GM21360 (cell line): ENCODE measurements around the gene ANKRD50.
A peak's percentile ranks its signal among the peaks of the same experiment; 100 is the strongest.

Source experiments
- ATAC-seq: cut with Tn5 transposase; IDR thresholded peaks from one replicate; pipeline ENCODE4 v1.9.1; 2021; ENCODE audit warnings: mild to moderate bottlenecking, moderate library complexity; ENCODE audit not compliant: unreplicated experiment

Gene ANKRD50, protein sequence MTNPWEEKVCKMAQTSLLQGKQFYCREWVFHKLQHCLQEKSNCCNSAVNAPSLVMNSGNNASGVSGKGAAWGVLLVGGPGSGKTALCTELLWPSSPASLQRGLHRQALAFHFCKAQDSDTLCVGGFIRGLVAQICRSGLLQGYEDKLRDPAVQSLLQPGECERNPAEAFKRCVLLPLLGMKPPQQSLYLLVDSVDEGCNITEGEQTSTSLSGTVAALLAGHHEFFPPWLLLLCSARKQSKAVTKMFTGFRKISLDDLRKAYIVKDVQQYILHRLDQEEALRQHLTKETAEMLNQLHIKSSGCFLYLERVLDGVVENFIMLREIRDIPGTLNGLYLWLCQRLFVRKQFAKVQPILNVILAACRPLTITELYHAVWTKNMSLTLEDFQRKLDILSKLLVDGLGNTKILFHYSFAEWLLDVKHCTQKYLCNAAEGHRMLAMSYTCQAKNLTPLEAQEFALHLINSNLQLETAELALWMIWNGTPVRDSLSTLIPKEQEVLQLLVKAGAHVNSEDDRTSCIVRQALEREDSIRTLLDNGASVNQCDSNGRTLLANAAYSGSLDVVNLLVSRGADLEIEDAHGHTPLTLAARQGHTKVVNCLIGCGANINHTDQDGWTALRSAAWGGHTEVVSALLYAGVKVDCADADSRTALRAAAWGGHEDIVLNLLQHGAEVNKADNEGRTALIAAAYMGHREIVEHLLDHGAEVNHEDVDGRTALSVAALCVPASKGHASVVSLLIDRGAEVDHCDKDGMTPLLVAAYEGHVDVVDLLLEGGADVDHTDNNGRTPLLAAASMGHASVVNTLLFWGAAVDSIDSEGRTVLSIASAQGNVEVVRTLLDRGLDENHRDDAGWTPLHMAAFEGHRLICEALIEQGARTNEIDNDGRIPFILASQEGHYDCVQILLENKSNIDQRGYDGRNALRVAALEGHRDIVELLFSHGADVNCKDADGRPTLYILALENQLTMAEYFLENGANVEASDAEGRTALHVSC (N-terminal part only)

DNA sequence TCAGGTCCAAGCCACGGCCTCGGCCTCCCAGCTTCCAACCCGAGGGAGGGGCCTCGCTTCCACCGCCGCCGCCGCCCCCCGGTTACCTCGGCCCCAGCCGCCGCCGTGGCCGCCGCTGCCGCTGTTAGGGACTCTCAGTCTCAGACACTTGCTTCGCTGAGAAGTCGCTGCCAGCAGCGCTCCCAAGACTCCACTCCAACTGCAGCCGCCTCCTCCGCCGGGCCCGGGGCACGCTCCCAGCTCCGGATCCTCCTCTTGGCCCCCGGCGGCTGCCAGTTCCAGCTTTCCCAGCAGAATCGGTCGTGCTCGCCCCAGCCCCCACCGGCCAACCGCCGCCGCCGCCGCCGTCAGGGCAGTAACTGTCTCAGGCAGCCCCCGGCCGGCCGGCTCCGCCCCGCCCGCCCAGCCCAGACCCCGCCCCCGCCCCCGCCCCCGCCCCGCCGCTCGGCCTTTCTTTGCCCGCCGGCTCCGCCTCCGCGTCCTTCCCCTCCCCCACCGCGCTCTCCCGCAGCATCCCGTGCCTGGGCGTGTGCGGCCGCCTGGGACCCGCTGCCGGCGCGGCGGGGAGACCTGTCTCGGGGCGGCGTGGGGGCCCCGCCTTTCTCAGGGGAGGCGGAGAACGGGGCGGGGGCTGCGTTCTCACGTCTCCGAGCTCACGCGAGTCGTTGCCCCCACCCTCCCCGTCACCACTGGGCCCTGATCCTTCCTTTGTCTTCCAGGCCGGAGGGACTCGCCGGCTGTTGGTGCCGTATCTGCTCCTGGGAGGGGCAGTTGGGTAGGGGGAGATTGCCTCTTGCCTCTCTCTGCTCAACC is at the start of gene ANKRD50:
Gene ANKRD50, minus strand, starts transcription at position 361 of the 813 bp plus-strand sequence. CDS start 2,221 bp downstream, outside the sequence.
- ATAC-seq, result peak; percentile 71

DNA sequence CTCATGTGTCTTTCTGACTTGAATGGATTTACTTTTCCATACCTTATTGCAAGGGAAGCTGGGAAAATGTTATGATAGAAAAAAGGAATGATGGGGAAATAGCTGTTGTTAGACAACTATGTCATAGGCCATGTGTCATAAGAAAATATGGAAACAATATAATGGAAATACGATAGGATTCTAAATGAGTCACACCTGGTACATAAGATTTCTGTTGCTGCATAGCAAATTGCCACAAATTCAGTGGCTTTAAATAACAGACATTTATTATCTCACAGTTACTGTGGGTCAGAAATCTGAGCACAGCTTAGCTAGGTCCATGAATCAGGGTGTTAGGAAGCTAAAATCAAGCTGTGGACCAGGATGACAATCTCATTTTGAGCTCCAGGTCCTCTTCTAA is 44.6 kb upstream of the ANKRD50 start:
- no peak for ATAC-seq

GRCh38 chr4:124754681-124755080 is 42.1 kb upstream of the ANKRD50 start:
- ATAC-seq, result no peak

DNA sequence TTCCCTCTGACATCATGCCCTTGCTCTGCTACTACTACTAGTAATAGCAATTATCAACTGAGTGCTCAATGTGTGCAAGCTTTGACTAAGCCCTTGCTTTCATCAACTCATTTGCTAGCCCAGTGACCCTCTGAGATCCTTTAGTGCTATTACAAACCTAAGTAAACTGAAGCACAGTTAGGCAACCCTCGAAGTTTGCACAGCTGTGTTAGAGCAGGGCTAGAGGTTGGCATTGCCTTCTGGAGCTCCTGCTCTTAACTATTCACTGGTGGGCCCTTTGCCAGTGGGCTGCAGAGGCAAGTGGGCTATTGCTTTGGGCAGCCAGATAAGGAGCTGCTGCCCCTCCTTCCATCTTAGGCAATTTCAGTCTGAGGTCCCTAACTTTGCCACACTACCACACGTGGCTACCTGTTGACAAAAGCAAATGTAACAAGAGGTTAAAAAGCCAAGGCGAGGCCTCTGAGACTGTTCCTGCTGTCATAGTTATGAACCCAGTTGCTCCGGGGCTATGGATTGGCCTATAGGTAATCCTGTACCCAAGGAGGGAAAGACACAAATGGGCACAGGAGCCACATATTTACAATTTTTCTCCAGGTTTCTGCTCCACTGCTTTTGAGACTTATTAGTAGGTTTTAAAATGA is 41.5 kb upstream of the ANKRD50 start:
- no peak for ATAC-seq

DNA sequence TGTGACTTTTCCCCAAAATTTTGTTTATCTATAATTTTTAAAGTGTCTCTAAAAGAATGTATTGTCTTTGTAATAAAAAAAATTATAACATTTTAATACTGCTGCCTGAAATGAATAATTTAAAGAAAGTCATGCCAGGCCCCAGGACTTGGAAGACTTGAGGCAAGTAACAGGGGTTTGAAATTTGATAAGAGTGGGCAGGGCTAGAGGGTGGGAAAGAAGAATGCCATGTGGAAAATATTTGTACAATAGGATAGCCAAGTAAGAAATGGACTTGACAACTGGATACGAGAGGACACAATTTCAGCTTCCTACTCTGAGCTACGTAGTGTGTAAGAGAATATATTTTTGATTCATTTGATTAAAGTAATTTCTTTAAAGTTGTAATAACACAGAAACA is 36.9 kb upstream of the ANKRD50 start:
- ATAC-seq, result no peak

DNA sequence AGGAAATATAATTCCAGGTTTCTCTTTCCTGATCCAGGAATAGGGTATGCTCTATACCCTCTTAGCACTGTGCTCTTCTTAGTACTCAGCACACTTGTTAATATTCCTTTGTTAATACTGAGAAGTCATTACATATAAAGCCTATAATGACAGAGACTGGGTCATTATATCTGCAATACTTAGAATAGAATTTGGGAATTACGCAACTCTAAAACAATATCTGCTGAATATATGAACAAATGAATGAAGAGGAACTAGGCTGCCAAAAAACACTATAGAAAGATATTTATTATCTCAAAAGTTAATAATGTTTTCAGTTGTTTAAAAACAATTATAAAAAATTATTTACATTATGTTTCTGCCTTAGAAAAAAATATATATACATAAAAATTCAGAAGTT is 36.4 kb upstream of the ANKRD50 start:
- no peak for ATAC-seq

GRCh38 chr4:124745985-124746801 is 33.7 kb upstream of the ANKRD50 start:
- ATAC-seq, result no peak

DNA sequence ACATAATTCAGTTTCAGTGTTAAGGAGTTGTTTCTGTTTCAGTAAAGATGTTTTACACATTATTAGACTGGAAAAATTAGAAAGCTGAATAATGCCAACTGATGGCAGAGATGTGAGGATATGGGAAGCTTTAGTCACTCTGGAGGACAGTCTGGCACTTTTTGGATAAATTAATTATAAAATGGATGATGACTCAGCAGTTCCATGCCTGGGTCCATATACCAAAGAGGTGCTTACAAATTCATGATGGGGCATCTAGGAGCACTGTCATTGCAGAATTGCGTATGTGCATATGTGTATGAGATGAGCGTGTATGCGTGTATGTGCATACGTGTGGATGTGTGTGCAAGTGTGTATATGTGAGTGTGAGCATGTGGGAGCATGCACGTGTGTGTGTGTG is 31.2 kb upstream of the ANKRD50 start:
- no peak for ATAC-seq

- ATAC-seq, result no peak
Observed at GRCh38 chr4:124740501-124740900, 28.0 kb upstream of the ANKRD50 start.

DNA sequence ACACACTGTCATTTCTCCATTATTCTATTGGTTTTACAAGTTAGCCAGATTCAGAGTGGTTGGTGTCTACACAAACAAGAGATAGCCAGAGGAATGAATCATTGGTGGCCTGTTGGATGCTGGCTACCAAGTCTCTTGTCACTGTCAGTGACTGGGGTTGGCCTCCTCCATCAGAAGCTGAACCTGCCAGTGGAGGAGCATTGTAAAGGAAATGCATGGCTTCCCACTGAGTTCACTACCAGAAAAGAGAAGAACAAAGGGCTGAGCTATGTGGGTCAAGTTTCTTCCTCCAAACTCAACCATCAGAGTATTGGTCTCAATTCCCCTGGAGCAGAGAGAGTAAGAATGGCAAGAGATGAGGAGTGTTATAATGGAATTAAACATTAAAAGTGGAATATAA is 26.5 kb upstream of the ANKRD50 start:
- no peak for ATAC-seq

DNA sequence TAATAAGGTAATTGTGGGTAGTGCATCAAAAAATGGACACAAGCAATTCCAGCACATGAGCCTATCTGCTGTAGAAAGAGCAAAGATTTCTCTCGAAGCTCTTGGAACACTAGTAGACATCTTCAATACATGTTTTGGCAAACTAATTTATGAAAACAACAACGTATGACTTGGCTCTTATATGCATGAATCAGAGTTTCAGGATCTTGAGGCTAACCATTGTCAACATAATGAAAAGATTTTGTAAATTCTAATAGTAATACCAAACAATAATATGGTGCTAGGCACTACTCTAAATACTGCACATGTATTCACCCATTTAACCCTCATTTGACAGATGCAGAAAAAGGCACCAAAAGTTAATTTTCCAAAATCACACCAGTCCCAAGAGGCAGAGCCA is 25.1 kb upstream of the ANKRD50 start:
- no peak for ATAC-seq

GRCh38 chr4:124736526-124736925 is 24.0 kb upstream of the ANKRD50 start:
- ATAC-seq, result no peak

DNA sequence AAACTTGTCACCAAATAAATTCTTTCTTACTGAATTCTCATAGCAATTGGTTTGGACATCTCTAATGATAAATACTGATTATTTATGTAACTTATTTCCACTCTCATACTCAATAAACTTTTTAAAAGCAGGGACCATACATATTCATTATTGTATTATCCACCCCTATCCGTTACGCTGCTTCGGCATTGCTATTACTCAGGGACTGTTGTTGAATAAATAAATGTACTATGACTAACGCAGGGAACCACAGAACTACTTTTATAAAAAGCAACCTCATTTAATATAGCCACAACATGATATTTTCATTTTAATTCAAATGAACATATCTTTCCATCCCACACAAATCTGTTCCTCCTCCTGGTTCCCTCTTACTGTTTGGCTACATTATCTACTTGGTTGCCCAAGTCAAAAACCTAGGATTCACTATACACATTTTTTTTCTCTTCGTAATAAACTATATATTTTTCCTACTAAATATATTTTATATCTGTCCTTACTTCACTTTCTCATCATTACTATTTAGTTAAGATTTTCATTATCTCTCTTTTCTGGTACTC is 14.9 kb upstream of the ANKRD50 start:
- ATAC-seq, result no peak

DNA sequence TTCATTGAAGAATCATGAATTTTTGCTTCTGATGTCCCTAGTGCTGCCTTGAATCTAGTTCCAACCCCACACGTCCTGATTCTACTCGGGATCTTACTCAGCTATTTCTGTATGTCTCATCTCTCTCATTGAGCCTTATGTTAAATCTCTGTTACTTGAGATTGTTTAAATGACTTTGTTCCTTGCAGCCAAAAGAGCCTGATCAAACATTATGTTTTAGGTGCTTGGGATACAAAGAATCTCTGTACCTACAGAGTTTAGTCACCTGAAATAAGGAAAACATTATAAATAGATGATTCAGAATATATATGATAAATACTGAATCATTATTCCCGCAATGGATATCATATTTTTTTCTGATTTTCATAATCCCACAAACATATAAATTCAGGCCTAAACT is 13.7 kb upstream of the ANKRD50 start:
- ATAC-seq, result no peak

GRCh38 chr4:124722071-124722470 is 9.5 kb upstream of the ANKRD50 start:
- no peak for ATAC-seq

- ATAC-seq, result no peak
Observed at GRCh38 chr4:124717101-124717500, 4.6 kb upstream of the ANKRD50 start.

DNA sequence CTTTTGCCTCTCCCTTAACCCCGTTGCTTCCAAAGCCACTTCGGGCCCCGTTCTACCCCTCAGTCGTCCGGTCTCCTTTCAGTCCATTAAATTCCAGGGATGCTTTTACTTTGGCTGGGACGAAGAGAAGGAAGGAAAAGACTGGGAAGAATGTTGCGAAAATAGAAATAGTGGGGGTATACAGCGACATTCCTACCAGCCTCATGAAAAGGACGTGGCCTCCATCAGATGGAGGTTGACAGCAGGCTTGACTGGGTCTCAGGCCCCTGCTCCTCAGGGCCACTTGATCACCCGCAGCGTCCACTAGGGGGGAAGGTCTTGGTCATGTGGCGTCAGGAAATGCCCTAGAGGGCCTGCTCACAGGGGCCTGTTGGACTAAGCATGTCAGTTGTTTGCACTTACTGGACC is 657 bp upstream of the ANKRD50 start:
- ATAC-seq, result peak; percentile 22

DNA sequence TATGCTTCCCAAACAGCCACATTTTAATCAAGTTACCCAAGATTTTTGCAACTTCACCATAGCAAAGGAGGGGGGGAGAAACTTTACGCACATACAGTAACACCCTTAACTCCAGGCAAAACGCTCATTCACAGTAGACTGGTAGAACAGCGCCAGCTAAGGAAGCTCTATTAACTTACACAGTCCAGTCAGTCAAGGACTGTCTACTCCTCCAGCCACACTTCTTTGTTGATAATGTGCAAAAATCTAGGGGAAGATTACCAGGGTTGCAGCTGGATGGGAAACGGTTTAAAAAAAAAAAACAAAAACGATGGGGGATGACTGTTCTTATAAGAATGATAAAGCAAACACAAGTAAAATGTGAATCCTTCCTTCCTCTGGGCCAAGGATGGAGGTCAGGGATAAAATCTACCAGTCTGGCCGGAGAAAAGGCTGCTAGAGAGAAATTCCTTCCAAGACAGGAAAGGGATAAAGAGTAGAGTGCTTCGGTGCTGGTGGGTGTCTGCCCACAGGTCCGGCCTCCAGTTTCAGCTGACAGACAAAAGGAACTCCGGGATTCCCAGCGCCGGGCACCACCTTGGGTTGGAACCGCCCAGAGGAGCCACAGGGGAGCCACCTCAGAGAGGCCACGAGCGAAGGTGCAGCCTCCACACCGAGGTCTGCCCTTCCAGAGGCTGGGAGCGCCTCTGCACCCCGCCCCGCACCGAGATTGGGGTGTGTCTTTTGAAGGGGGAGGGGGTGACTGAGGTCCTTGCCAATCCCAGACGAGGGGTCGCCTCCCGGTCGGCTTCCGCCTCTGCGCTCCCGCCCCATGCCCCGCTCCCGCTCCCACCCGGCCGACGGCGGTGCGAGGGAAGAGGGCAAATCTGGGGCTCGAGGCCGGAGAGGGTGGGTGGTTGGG is 811 bp downstream of the ANKRD50 start:
- ATAC-seq, result peak; percentile 29
